Thyroid gland (tissue), 4 donors: ENCODE results near the gene ATP6V0A4.

Experiments used
- POLR2A ChIP-seq, 2 donors: fragments of 450-650 bp; IDR thresholded peaks; one replicate each; pipeline ENCODE4 v1.6.1; 2017; ENCODE audit warnings: antibody characterized with exemption in 2 of 2, mild to moderate bottlenecking in 2 of 2, moderate library complexity in 1 of 2
- TF ChIP-seq, protein P1 (sequence below), 6 experiments: fragments of 200-600 bp in 3 of 6; fragments of 450-650 bp in 3 of 6; sonication (generic) in 3 of 6; IDR thresholded peaks; one replicate each; pipeline ENCODE4 v1.5.1; 2016 to 2019; ENCODE audit warnings: antibody characterized with exemption in 6 of 6, mild to moderate bottlenecking in 2 of 6, inconsistent platforms in 1 of 6, moderate library complexity in 1 of 6

DNA sequence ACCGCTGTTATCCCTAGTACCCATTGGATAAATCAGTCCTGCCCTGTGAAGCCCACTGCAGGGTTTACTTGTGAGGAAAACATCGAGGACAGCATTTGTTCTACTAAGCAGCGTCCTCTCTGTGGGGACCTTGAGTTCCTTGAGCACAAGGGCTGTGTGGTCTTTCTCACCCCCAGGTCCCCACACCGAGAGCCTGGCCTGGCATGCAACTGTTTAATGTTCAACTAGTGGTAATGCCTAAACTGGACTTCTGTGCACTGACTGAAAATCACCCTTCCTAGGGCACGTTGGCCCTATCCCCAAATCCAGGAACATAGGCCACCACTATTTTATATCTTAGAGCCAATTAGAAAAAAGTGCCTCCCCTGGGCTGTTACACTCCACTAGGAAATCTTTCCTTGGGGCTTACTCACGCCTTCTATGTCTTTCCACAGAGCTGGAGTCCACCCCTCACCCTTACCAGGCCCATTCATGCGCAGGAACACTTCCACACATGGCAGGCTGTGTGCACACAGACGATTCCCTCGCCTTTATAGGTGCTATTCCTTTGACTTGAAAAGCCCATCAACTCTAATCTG is 1.9 kb downstream of the ATP6V0A4 start:
- TF ChIP-seq, protein P1, sequence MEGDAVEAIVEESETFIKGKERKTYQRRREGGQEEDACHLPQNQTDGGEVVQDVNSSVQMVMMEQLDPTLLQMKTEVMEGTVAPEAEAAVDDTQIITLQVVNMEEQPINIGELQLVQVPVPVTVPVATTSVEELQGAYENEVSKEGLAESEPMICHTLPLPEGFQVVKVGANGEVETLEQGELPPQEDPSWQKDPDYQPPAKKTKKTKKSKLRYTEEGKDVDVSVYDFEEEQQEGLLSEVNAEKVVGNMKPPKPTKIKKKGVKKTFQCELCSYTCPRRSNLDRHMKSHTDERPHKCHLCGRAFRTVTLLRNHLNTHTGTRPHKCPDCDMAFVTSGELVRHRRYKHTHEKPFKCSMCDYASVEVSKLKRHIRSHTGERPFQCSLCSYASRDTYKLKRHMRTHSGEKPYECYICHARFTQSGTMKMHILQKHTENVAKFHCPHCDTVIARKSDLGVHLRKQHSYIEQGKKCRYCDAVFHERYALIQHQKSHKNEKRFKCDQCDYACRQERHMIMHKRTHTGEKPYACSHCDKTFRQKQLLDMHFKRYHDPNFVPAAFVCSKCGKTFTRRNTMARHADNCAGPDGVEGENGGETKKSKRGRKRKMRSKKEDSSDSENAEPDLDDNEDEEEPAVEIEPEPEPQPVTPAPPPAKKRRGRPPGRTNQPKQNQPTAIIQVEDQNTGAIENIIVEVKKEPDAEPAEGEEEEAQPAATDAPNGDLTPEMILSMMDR (IDR thresholded peaks at IDR 0.05) = no peak
- TF ChIP-seq POLR2A (IDR thresholded peaks at IDR 0.05) = no peak
